CD4-positive, alpha-beta T cell (primary cell): ENCODE data around the gene SPRED2. TPM values are rescaled to one million over a fixed set of nuclear protein-coding genes. Genes with fewer than 3 reads are reported as not detected.

Experiments
- ATAC-seq: fragments of 200-7000 bp; cut with Tn5 transposase; one replicate; pipeline ENCODE4 v1.10.0; 2022; ENCODE audit warnings: mild to moderate bottlenecking; ENCODE audit not compliant: poor library complexity
- CTCF ChIA-PET: fragments of 350-600 bp; sonication (Branson Sonifier 250); formaldehyde crosslinking; loops from one replicate; lab custom pipeline; 2021; ENCODE audit warnings: antibody characterized with exemption, inconsistent platforms; lab: Charles Lee
- POLR2A ChIA-PET: fragments of 350-600 bp; sonication (Branson Sonifier 250); formaldehyde crosslinking; loops from one replicate; lab custom pipeline; 2021; ENCODE audit warnings: antibody characterized with exemption, inconsistent platforms; lab: Charles Lee
- DNase-seq, 14 experiments: peaks; one replicate each; pipeline ENCODE4 v3.0.0-alpha.2; 2013 to 2020; ENCODE audit warnings: mixed read lengths in 2 of 14
- H3K27ac ChIP-seq, 2 donors: one replicate each; pipeline versions ENCODE4 v1.5.1 to v1.7.0; 2013; ENCODE audit warnings: low read length in 2 of 2, low read depth in 1 of 2, mild to moderate bottlenecking in 1 of 2
- H3K27me3 ChIP-seq, 2 experiments: 1 replicate in 1 of 2; 2 replicates in 1 of 2; pipeline versions ENCODE4 v1.6.1 to v1.7.0; 2013; ENCODE audit warnings: low read length in 2 of 2, control low read depth in 1 of 2, mild to moderate bottlenecking in 1 of 2, moderate library complexity in 1 of 2; ENCODE audit not compliant: insufficient read depth in 2 of 2, control insufficient read depth in 1 of 2
- H3K36me3 ChIP-seq: one replicate; pipeline ENCODE4 v1.6.1; 2013; ENCODE audit warnings: low read length, control low read depth; ENCODE audit not compliant: insufficient read depth
- H3K4me1 ChIP-seq: one replicate; pipeline ENCODE4 v1.6.1; 2013; ENCODE audit warnings: low read length, control low read depth; ENCODE audit not compliant: insufficient read depth
- H3K4me3 ChIP-seq: one replicate; pipeline ENCODE4 v1.5.1; 2013; ENCODE audit warnings: mild to moderate bottlenecking, low read length, moderate library complexity
- H3K9me3 ChIP-seq, 2 experiments: 1 replicate in 1 of 2; 2 replicates in 1 of 2; pipeline versions ENCODE4 v1.6.1 to v1.7.0; 2013; ENCODE audit warnings: low read length in 2 of 2, mild to moderate bottlenecking in 2 of 2, control low read depth in 1 of 2, moderate library complexity in 1 of 2; ENCODE audit not compliant: control insufficient read depth in 1 of 2, insufficient read depth in 1 of 2
- H3K27ac Mint-ChIP-seq: one replicate; pipeline ENCODE4 v1.8.0; 2020; ENCODE audit warnings: mixed read lengths
- H3K27me3 Mint-ChIP-seq: one replicate; pipeline ENCODE4 v1.8.0; 2021; ENCODE audit warnings: mixed read lengths
- H3K36me3 Mint-ChIP-seq: one replicate; pipeline ENCODE4 v1.8.0; 2021; ENCODE audit warnings: low read depth, mixed read lengths
- H3K4me1 Mint-ChIP-seq: one replicate; pipeline ENCODE4 v1.8.0; 2021; ENCODE audit warnings: low read depth, mixed read lengths
- H3K4me3 Mint-ChIP-seq: one replicate; pipeline ENCODE4 v1.8.0; 2020; ENCODE audit warnings: mild to moderate bottlenecking, mixed read lengths
- H3K9me3 Mint-ChIP-seq: one replicate; pipeline ENCODE4 v1.8.0; 2020; ENCODE audit warnings: mixed read lengths
- intact Hi-C, 2 experiments: fragments of 100-400 bp; cut with DNase I in 1 of 2; cut with micrococcal nuclease in 1 of 2; formaldehyde crosslinking; loops; one replicate each; pipeline versions ENCODE4 v1.15.1 to v1.9.0; 2023 to 2025; cut with DNase I, micrococcal nuclease
- total RNA-seq, 174 experiments: library from RNA in 2 of 174; stranded (reverse) in 2 of 174; gene quantifications; one replicate each; pipeline ENCODE4 v1.2.3 and lab custom pipeline; 2021 to 2026
- TF ChIP-seq, protein P1 (sequence below): fragments of 200-600 bp; IDR thresholded peaks from one replicate; pipeline ENCODE4 v1.8.0; 2022; ENCODE audit warnings: antibody characterized with exemption, mild to moderate bottlenecking

Gene SPRED2
- total RNA-seq, 2 experiments from 2014 or later: 2.5 to 2.8 TPM

DNA sequence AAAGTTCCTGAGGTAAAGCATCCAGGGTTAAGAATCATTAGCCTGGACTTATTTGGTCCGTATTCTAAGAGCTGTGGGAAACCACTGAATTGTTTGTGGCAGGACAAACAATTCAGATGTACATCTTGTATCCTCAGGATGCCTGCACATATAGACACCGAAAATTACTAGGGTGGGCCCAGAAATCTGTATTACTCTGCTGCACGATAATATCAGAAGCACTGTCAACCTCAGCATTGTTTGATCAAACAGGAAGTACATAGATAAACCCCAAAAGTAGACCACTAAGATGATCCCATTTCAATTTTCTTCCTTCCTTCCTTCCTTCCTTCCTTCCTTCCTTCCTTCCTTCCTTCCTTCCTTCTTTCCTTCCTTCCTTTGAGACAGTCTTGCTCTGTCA lies 34.2 kb upstream of the SPRED2 start:
- H3K27ac ChIP-seq: no peak overlapping the region
- H3K36me3 ChIP-seq: no peaks in the 10 kb centered on the region
- TF ChIP-seq, protein P1, sequence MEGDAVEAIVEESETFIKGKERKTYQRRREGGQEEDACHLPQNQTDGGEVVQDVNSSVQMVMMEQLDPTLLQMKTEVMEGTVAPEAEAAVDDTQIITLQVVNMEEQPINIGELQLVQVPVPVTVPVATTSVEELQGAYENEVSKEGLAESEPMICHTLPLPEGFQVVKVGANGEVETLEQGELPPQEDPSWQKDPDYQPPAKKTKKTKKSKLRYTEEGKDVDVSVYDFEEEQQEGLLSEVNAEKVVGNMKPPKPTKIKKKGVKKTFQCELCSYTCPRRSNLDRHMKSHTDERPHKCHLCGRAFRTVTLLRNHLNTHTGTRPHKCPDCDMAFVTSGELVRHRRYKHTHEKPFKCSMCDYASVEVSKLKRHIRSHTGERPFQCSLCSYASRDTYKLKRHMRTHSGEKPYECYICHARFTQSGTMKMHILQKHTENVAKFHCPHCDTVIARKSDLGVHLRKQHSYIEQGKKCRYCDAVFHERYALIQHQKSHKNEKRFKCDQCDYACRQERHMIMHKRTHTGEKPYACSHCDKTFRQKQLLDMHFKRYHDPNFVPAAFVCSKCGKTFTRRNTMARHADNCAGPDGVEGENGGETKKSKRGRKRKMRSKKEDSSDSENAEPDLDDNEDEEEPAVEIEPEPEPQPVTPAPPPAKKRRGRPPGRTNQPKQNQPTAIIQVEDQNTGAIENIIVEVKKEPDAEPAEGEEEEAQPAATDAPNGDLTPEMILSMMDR: no peak
- no peaks in the 10 kb centered on the region for H3K4me1 Mint-ChIP-seq
- H3K4me3 ChIP-seq: no peak overlapping the region
- no peaks in the 10 kb centered on the region for H3K36me3 Mint-ChIP-seq
- no peak overlapping the region for H3K4me3 Mint-ChIP-seq
- peaks cover 15% of the 10 kb centered on the region for H3K27me3 Mint-ChIP-seq
- no peaks in the 10 kb centered on the region for H3K9me3 Mint-ChIP-seq
- no peaks in the 10 kb centered on the region for H3K27me3 ChIP-seq
- ATAC-seq: no peak
- no peak for DNase-seq
- H3K9me3 ChIP-seq: no peaks in the 10 kb centered on the region
- ChIA-PET CTCF (no interaction called here), POLR2A (no interaction called here)
- no peaks in the 10 kb centered on the region for H3K4me1 ChIP-seq
- no peak overlapping the region for H3K27ac Mint-ChIP-seq
- intact Hi-C loops: no loop called here

DNA sequence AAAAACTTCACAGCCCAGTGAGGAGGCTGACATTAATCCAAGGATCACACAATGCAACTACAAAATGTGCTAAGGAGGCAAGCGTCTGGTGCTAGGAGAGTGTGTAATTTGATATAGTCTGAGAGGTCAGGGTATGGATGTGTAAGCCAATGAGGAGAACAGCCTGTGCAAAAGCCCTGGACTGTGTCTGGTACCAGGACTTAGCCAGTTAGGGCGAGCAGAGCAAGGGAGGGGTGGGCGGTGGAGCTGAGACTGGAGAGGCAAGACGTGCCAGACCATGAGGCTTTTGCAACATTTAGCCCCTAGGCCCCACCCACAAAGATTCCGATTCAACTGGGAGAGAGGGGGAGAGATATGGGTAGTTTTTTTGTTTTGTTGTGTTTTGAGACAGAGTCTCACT lies 33.5 kb upstream of the SPRED2 start:
- Mint-ChIP-seq H3K36me3 (no peaks in the 10 kb centered on the region), H3K27ac (no peak overlapping the region), H3K4me1 (no peaks in the 10 kb centered on the region), H3K27me3 (peaks cover 22% of the 10 kb centered on the region), H3K9me3 (no peaks in the 10 kb centered on the region), H3K4me3 (no peak overlapping the region)
- intact Hi-C loops: no loop called here
- no peak overlapping the region for H3K4me3 ChIP-seq
- ATAC-seq (no peak), DNase-seq (no peak)
- ChIA-PET CTCF (no interaction called here), POLR2A (no interaction called here)
- TF ChIP-seq, protein P1: no peak
- H3K36me3 ChIP-seq: no peaks in the 10 kb centered on the region
- no peak overlapping the region for H3K27ac ChIP-seq
- no peaks in the 10 kb centered on the region for H3K4me1 ChIP-seq
- no peaks in the 10 kb centered on the region for H3K27me3 ChIP-seq
- H3K9me3 ChIP-seq: no peaks in the 10 kb centered on the region

DNA sequence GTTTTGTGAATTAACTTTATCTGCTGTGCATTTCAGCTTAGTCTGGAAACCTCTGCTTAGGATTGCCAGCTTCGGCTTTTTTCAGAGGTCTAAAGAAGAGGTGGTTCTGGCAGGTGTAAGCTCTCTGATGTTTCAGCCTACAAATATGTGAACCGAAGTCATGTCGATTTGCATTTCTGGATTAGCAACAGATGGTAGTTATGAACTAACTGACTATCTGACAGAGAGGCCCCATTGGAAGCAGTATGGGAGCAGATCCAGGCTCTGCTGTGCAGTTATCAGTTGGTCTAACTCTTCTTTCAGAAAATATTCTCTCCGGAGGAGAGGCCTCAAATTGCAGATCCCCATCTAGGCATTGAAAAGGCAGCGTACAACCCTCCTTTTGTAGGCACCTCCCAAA lies 32.7 kb upstream of the SPRED2 start:
- Mint-ChIP-seq H3K4me1 (no peaks in the 10 kb centered on the region), H3K36me3 (no peaks in the 10 kb centered on the region), H3K9me3 (no peaks in the 10 kb centered on the region), H3K27ac (no peak overlapping the region), H3K27me3 (peaks cover 23% of the 10 kb centered on the region), H3K4me3 (no peak overlapping the region)
- Histone ChIP-seq H3K4me3 (no peak overlapping the region), H3K27me3 (no peaks in the 10 kb centered on the region), H3K36me3 (no peaks in the 10 kb centered on the region), H3K9me3 (no peaks in the 10 kb centered on the region), H3K27ac (no peak overlapping the region), H3K4me1 (no peaks in the 10 kb centered on the region)
- POLR2A ChIA-PET: no interaction called here
- no peak for DNase-seq
- ATAC-seq: no peak
- intact Hi-C loops: no loop called here
- TF ChIP-seq, protein P1: no peak
- CTCF ChIA-PET: no interaction called here
